OCI-LY7 (cell line): Measurements from ENCODE around the gene ASMT. TPM values are rescaled to one million over a fixed set of nuclear protein-coding genes. Genes with fewer than 3 reads are reported as not detected.

Experiments
- BruUV-seq: library from RNA; stranded (reverse); fragments of 400-500 nt; replicated peaks from 2 replicates; lab custom pipeline; 2021; lab: Mats Ljungman, UMichigan
- CTCF ChIA-PET: fragments of 300-600 bp; sonication (Branson Sonifier 250); formaldehyde crosslinking; loops from one replicate; lab custom pipeline; 2022; ENCODE audit warnings: antibody characterized with exemption; ENCODE audit not compliant: unreplicated experiment; lab: Charles Lee
- POLR2A ChIA-PET: fragments of 300-600 bp; sonication (Branson Sonifier 250); formaldehyde crosslinking; loops from one replicate; lab custom pipeline; 2022; ENCODE audit warnings: antibody characterized with exemption; lab: Charles Lee
- DNase-seq: peaks from one replicate; pipeline ENCODE4 v3.0.0-alpha.2; 2015; ENCODE audit warnings: low spot score
- H2AFZ ChIP-seq: fragments of 200-600 bp; sonication (generic), shearing (Covaris generic); 2 replicates; pipeline ENCODE4 v1.6.1; 2014; ENCODE audit warnings: mild to moderate bottlenecking, antibody characterized with exemption, low read length, moderate library complexity
- H3K27ac ChIP-seq: fragments of 200-600 bp; sonication (generic); 2 replicates; pipeline ENCODE4 v1.5.1; 2014; ENCODE audit warnings: mixed run types, low read depth, mild to moderate bottlenecking, moderate library complexity, low read length, inconsistent platforms; ENCODE audit not compliant: poor library complexity, severe bottlenecking
- H3K36me3 ChIP-seq: fragments of 200-600 bp; sonication (generic); 2 replicates; pipeline ENCODE4 v1.6.1; 2014; ENCODE audit warnings: mild to moderate bottlenecking, antibody characterized with exemption, low read length, moderate library complexity, mixed read lengths; ENCODE audit not compliant: insufficient read depth
- H3K4me1 ChIP-seq: fragments of 200-600 bp; sonication (generic); 2 replicates; pipeline ENCODE4 v1.5.1; 2014; ENCODE audit warnings: mild to moderate bottlenecking, low read length; ENCODE audit not compliant: insufficient read depth, poor library complexity, severe bottlenecking
- H3K4me2 ChIP-seq: fragments of 200-600 bp; sonication (generic); 2 replicates; pipeline ENCODE4 v1.6.1; 2014; ENCODE audit warnings: mild to moderate bottlenecking, low read length
- H3K4me3 ChIP-seq: fragments of 200-600 bp; sonication (generic); 2 replicates; pipeline ENCODE4 v1.5.1; 2014; ENCODE audit warnings: mild to moderate bottlenecking, low read depth, low read length; ENCODE audit not compliant: poor library complexity, severe bottlenecking
- H3K79me2 ChIP-seq: fragments of 200-600 bp; sonication (generic); 2 replicates; pipeline ENCODE4 v1.6.1; 2016; ENCODE audit warnings: low read depth, mild to moderate bottlenecking, low read length, moderate library complexity, mixed read lengths; ENCODE audit not compliant: insufficient read depth
- H3K9me2 ChIP-seq: fragments of 200-600 bp; sonication (generic); 2 replicates; pipeline ENCODE4 v1.6.1; 2016; ENCODE audit warnings: mild to moderate bottlenecking, low read length, mixed read lengths; ENCODE audit not compliant: insufficient read depth
- H3K9me3 ChIP-seq: fragments of 200-600 bp; sonication (generic); 2 replicates; pipeline ENCODE4 v1.6.1; 2014; ENCODE audit warnings: mild to moderate bottlenecking, mixed run types, low read length, mixed read lengths
- H4K20me1 ChIP-seq: fragments of 200-600 bp; sonication (generic); 2 replicates; pipeline ENCODE4 v1.6.1; 2014; ENCODE audit warnings: mild to moderate bottlenecking, antibody characterized with exemption, low read length, moderate library complexity, mixed read lengths; ENCODE audit not compliant: insufficient read depth
- EZH2phosphoT487 ChIP-seq: fragments of 200-600 bp; sonication (generic); IDR thresholded peaks from 2 replicates; pipeline ENCODE4 v1.6.1; 2018; ENCODE audit warnings: low read depth, borderline replicate concordance, mild to moderate bottlenecking, mixed run types, antibody characterized with exemption, low read length, moderate library complexity, mixed read lengths
- intact Hi-C: fragments of 100-400 bp; cut with micrococcal nuclease; formaldehyde crosslinking; loops from one replicate; pipeline ENCODE4 v1.10.0; 2022; ENCODE audit not compliant: unreplicated experiment
- total RNA-seq, 2 experiments: library from RNA; depleted of rRNA in 1 of 2; stranded (reverse); fragments of >200 nt in 1 of 2; shearing (Covaris generic) in 1 of 2; gene quantifications; 2 replicates each; pipeline ENCODE4 v1.2.3, GENCODE V29; 2014 to 2022
- TF ChIP-seq, protein P1 (sequence below): fragments of 200-600 bp; sonication (generic); conservative IDR thresholded peaks from 2 replicates; pipeline ENCODE4 v1.5.1; 2014; ENCODE audit warnings: mild to moderate bottlenecking, antibody characterized with exemption, low read length, moderate library complexity, mixed read lengths

ASMT gene
- total RNA-seq, 2 experiments from 2014 or later: 0.16 TPM; not detected in 1

DNA sequence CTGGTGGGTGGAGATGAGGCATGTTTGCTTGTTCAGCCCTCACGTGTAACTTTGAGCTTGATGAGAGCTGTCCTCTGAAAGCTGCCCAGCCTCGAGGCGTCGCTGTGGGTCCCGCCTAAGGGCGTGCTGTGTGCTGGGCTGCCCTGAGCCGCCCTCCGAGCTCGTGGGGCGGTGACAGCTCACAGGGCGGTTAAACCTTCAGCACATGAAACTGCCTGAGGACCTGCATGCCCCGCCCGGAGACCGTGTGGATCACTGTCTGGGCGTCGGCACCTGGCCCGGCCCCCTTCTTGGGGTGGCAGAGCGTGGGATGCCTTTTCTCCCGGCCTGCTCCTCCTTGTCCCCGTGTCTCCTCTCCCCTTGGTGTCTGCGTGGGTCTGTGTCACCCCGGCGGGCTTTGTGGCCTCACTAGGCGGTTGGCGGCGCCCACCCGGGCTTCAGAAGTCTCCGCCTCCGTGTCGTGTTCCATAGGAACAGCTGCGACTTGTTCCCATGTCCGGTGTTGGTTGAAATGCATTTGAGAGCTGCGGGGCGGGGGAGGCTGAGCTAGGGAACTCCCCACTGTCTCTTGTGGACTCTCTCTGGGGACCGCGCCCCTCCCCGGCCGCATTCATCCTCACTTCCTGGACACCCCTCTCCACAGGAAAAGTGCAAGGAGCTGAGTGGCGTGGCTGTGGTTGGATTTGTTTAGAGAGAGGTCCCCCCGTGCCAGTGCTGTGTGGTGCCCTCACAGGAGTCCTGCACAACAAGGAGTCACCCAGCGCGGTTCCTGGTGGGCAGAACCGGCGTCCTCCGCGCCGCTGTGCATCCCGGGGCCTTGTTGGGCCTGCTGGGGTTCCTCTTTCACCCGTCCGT, 16.6 kb upstream of the ASMT start:
- ChIA-PET POLR2A (no interaction called here), CTCF (no interaction called here)
- no peak for TF ChIP-seq EZH2phosphoT487
- TF ChIP-seq, protein P1, sequence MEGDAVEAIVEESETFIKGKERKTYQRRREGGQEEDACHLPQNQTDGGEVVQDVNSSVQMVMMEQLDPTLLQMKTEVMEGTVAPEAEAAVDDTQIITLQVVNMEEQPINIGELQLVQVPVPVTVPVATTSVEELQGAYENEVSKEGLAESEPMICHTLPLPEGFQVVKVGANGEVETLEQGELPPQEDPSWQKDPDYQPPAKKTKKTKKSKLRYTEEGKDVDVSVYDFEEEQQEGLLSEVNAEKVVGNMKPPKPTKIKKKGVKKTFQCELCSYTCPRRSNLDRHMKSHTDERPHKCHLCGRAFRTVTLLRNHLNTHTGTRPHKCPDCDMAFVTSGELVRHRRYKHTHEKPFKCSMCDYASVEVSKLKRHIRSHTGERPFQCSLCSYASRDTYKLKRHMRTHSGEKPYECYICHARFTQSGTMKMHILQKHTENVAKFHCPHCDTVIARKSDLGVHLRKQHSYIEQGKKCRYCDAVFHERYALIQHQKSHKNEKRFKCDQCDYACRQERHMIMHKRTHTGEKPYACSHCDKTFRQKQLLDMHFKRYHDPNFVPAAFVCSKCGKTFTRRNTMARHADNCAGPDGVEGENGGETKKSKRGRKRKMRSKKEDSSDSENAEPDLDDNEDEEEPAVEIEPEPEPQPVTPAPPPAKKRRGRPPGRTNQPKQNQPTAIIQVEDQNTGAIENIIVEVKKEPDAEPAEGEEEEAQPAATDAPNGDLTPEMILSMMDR: no peak
- Histone ChIP-seq H4K20me1 (no peaks in the 10 kb centered on the region; the same call in 1 of the 2 replicates), H2AFZ (no peak overlapping the region), H3K36me3 (peaks cover 97% of the 10 kb centered on the region), H3K9me3 (peaks cover 7% of the 10 kb centered on the region; the same call in 1 of the 2 replicates), H3K4me2 (no peak overlapping the region), H3K4me3 (no peak overlapping the region), H3K9me2 (no peaks in the 10 kb centered on the region), H3K27ac (no peak overlapping the region), H3K4me1 (no peaks in the 10 kb centered on the region), H3K79me2 (peaks cover 21% of the 10 kb centered on the region)
- intact Hi-C loops: no loop called here
- no peak for DNase-seq
- BruUV-seq: no TSS peak

DNA sequence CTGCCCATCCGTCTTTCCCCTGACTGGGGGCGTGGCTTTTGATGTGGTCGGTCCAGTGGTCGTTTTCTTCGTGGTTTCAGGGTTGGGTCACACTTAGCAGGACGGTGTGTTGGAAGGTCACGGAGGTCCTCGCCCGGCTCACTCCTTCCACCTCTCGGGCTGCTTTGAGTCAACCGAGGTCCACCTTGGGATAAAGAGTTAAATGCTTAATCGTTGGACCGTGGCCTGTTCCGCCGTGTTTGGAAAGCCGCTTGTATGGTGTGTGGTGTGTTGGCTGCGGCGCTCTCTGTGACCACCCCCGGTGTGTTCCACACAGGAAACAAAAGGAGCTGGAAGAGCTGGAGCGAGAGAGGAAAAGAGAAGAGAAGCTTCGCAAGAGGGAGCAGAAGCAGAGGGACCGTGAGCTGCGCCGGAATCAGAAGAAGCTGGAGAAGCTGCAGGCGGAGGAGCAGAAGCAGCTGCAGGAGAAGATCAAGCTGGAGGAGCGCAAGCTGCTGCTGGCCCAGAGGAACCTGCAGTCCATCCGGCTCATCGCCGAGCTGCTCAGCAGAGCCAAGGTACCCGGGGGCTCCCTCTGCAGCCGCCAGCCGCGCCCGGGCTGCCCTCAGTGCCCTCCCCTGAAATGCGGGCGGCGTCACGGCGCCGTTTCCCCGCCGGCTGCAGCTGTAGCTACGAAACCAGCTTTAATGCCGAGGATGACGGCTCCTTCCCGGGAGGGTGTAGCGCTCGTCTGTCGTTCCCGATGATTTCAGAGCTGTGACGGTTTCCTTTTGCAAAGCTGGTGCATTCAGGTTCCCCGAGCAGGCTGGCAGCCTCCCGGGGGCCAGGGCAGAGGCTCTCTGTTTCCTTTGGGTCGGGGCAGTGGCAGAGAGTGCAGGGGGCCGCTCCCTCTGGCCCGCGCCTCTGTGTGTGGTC, 15.7 kb upstream of the ASMT start:
- Histone ChIP-seq H3K4me1 (no peaks in the 10 kb centered on the region), H3K9me3 (peaks cover 7% of the 10 kb centered on the region; the same call in 1 of the 2 replicates), H3K4me2 (no peak overlapping the region), H3K27ac (no peak overlapping the region), H2AFZ (no peak overlapping the region), H3K79me2 (peaks cover 12% of the 10 kb centered on the region; the same call in 1 of the 2 replicates), H3K4me3 (no peak overlapping the region), H3K36me3 (peaks cover 97% of the 10 kb centered on the region), H3K9me2 (no peaks in the 10 kb centered on the region), H4K20me1 (no peaks in the 10 kb centered on the region; the same call in 1 of the 2 replicates)
- no peak for DNase-seq
- intact Hi-C loops: no loop called here
- ChIA-PET POLR2A (no interaction called here), CTCF (no interaction called here)
- TF ChIP-seq, protein P1: no peak
- TF ChIP-seq EZH2phosphoT487: no peak
- BruUV-seq: no TSS peak
